NCI-H146 treated with DMSO at 0.1 percent for 48 hours (cell line): ENCODE measurements around the gene RNF133.
"Not testable (repeated sequence)": the region's sequence is repeated elsewhere in the genome, so short reads cannot be mapped to it uniquely, and the experiment has no call there.

ENCODE experiments used
- DNase-seq: peaks from one replicate; lab custom pipeline; 2025; ENCODE audit not compliant: unreplicated experiment; lab: John Stamatoyannopoulos, UW

Gene RNF133

DNA sequence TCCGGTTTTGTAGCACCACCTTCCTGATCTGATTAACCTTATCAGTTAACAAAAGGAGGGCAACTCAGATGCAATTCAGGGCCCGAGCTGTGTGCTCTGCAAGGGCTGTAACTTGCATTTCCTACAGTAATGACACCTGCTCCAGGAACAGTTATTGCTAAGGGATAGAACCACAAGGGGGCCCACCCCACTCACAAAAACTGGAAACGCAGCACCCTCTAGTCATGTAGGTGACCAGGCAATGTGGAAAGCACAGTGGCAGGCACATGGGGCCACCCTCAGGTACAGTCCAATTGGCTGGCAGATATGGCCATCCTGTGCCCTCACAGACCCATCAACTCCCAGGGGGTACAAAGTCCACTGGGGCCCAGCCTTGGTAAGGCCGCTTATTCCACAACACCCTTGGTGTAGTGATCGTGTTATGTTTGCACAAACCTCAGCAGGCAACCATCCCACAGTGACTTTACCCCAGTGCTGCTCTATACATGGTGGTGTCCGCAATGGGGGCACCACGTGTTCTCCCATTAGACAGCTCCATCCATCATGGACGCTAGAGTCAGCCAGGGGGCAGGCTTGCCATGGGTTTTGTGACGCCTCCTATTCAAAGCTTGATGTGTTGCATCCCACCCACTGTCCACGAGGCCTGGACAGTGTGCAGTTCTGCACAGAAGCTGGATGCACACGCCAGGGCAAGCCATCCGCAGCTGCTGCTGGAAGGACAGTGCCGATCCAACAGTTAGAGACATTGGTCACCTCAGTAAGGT is 9.4 kb downstream of the RNF133 start:
- DNase-seq = no peak

DNA sequence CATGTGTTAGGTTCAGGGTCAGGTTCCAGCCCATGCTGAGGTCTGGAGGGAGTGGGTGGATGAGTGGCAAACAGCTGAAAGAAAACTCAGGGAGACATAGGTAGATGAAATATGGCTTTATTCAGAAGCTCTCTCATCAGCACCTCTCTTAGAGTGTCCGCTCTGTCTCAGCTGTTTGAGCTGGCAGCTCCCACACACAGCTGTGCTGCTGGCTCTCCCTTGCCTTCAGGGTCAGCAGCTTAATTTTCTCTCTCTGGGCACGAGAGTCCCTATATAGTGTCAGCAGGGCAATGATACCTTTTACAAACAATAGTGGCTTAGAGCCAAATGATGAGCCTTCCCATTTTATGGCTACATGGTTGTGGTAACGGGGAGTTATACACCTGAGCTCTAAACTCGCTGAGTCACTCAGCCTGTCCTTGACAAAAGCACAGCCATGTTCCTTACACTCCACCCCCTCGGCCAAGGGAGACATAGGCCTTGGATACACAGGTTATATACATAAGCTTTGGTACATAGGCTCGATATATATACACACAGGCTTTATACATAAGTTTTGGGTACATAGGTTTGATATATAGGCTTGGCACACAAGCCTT is 10.4 kb downstream of the RNF133 start:
- DNase-seq = no peak

DNA sequence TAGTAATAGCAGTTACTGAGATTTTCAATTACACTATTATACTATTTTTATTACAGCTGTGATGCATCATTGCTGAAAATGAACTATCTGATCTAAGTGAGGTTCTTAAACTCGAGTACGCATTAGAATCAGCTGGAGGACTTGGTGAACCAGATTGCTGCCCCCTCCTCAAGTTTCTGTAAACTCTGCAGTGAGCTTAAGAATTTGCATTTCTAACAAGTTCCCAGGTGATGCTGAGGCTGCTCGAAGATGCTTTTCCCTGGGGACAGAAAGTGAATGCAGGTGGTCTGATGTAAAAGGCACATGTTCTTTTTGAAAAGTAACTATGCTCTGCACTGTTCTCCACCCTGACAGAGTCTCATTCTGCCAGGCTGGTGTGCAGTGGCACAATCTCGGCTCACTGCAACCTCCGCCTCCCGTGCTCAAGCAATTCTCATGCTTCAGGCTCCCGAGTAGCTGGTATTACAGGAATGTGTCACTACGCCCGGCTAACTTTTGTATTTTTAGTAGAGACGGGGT is 12.5 kb downstream of the RNF133 start:
- no peak for DNase-seq

DNA sequence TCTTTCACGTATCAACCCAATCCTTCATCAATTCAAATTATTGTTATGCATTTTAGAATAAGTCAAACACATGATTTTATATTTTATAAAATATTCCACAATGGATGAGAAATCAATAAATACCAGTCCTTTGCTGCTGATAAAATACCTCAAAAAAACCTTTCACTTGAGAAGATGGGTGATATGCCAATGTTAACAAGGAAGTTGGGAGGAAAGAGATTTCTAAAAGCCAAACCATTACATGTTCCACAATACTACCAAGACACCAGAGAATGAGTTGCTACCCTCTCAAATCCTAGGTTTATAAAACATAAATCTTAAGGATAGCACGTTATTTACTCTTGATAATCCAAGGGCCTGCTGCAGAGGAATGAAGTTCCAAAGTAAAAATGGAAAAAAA is 14.4 kb downstream of the RNF133 start:
- no peak for DNase-seq

DNA sequence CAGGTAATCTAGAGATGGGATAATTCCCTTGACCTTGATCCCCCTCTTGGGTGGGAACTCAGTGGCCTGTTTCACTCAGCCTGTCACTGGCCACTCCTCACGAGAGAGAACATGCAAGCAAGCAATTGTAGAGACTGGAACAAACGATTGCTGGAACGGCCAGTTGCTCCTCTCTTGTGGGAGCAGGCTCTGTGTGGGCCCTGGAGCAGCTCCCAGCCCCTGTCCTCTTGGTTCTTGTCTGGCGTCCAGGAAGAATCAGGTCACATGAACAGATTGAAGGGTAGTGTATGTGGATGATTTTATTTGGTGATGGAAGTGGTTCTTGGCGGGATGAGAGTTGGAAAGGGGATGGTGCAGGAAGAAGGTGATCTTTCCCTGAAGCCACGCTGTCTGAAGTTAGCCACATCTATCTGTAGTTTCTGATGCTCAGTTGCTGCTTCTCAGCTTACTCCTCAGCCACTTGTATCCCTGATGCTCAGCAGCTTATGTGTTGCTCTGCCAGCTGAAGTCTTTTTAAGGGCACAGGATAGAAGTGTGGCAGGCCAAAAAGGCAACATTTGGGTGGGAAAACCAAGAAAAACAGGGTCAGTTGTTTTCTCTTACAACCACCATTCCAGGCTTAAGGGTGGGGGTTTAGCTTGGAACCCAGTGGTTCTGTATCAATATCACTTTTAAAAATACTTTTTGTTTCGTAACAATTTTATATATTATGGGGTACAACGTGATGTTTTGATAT is 15.9 kb downstream of the RNF133 start:
- DNase-seq = no peak

DNA sequence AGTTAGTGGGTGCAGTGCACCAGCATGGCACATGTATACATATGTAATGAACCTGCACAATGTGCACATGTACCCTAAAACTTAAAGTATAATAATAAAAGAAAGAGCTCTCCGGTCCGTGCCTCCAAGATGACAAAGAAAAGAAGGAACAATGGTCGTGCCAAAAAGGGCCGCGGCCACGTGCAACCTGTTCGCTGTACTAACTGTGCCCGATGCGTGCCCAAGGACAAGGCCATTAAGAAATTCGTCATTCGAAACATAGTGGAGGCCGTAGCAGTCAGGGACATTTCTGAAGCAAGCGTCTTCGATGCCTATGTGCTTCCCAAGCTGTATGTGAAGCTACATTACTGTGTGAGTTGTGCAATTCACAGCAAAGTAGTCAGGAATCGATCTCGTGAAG is 17.7 kb downstream of the RNF133 start:
- DNase-seq = not testable (repeated sequence)

DNA sequence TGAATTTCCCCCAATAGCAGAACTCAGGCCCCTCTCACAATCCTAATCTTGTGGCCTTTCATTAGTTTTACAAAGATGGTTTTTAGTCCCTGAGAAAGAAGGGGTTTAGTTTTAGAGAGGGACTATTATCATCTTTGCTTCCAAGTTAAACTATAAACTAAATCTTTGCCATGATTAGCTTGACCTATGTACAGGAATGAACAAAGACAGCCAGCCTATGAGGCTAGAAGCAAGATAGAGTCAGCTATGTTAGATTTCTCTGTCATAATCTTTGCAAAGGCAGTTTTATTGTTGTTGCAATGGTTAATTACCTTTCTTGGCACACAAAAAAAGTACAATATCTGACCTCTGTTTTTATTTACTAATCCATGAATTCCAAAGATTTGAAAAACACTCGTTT is 19.1 kb downstream of the RNF133 start:
- no peak for DNase-seq

DNA sequence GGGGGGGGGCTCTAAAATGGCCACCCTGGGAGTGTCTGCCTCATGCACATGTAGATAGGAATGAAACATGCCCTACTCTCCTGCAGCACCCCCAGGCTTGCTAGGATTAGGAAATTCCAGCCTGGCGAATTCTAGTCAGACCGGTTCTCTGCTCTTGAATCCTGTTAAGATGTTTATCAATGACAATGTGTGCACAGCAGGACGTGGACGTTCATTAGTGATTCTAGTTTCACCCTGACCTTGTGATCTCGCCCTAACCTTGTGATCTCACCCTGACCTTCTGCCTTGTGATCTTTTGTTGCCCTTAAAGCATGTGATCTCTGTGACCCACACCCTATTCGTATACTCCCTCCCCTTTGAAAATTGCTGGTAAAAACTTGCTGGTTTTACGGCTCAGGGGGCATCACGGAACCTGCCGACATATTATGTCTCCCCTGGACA is 19.6 kb downstream of the RNF133 start:
- DNase-seq = not testable (repeated sequence)

DNA sequence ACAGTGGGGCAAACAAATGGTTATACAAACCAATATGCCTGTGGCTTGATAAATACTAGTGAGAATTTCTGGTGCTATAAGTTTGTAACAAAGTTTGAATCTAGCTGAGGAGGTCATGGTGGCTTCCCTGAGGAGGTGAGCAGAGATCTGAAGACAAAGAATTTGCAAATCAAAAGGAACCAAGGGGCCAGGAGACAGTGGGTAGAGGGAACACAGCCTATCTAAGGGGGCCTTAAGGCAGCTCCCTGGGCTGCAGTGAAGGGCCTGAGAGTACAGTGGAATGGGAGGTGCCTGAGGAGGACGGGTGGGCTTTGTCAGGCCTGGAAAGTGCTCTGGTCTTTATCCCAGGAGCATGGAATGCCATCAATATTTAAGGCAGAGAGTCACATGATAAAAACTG is 21.8 kb downstream of the RNF133 start:
- DNase-seq = no peak

DNA sequence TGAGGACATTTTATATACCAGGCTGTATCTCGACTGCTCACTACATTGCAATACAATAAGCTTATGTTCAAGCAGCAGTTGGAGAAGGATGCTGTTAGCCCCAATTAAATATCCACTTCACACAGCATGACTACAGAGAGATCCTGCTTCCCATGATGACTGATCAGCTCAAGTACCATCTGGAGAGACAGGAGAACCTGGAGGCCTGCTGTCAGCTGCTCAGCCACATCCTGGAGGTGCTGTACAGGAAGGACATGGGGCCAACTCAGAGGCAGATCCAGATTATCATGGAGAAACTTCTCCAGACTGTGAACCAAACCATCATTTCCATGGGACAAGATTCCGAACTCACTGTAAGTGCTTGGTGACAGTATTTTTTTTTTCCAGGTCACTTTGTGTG is 22.5 kb downstream of the RNF133 start:
- DNase-seq = no peak

DNA sequence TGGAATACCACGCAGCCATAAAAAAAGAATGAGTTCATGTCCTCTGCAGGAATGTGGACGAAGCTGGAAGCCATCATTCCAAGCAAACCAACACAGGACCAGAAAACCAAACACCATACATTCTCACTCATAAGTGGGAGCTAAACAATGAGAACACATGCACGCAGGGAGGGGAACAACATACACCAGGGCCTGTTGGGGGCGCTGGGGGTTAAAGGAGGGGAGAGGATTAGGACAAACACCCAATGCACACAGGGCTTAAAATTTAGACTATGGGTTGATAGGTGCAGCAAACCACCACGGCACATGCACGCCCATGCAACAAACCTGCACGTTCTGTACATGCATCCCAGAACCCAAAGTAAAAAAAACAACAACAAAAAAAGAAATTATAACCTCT is 23.3 kb downstream of the RNF133 start:
- DNase-seq = no peak

DNA sequence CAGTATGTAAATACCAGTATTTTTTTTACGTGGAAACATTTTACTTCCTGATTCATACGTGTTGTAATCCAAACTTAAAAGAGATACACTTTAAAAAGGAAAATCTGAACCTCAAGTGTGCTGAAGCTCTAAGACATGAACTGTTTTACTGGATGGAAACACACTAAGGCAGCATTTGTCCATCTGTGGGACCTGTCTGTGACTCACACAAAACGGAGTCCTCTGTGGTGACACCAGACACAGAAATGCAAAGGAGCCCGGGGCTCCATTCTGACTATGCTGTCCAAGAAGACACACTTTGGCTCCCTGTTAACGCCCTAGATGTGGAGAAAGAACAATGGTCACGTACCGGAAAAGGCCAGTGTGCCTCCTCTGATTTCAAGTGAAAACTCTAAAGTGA is 23.9 kb downstream of the RNF133 start:
- no peak for DNase-seq

DNA sequence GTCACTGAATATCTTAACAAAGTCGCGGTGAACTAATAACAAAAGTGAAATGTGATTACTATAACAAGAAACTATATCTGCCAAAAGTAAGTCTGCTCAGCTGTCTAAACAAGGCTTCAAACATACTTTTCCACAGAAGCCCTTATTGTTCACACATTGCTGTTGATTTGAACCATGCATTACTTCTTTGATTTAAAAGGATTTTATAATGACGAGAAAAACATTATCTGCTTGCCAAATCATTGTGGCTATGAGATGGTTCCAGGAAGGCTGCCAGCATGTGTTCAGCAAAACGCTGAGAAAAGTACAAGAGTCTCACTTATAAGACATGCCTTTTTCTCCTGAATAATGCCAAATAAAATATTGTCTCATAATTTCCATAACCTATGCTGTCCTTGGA is 24.4 kb downstream of the RNF133 start:
- DNase-seq = no peak

DNA sequence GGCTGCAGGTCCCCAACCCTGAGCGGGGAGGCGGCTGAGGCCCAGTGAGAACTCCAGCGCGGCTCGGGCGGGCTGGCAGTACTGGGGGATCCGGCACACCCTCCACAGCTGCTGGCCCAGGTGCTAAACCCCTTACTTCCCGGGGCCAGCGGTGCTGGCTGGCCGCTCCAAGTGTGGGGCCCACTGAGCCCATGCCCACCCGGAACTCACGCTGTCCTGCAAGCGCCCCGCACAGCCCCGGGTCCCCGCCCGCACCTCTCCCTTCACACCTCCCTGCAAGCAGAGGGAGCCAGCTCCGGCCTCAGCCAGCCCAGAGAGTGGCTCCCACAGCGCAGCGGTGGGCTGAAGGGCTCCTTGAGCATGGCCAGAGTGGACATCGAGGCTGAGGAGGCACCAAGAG is 25.0 kb downstream of the RNF133 start:
- DNase-seq = no peak

DNA sequence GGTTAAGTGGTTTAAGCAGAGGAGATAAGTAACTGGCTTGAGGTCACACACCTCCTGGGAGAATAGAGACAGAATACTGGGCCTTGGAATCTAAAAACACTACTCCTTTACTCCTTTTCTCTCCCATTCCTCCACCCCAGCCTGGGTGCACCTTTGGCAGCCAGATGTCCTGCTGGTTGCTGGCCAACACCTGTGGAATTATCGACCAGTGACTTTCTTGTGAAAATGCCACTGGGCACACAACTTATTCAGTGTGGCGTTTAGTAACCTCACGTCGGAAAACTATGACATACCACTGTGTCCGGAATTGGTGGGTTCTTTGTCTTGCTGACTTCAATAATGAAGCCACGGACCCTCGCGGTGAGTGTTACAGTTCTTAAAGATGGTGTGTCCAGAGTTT is 26.4 kb downstream of the RNF133 start:
- DNase-seq = no peak

DNA sequence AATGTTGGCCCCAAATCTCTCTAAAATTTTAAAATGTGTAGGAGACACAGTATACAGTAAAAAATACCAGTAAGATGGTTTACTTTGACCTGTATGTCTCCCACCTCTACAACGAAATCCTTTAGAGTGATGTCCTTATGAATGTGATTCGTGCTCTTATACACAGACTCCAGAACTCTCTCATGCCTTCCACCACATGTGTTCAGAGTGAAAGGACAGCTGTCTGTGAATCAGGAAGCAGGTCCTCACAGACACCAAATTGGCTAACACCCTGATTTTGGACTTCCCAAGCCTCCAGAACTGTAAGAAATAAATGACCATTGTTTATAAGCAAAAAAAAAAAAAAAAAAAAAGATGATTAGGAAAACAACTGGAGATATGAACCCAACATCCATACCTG is 35.2 kb downstream of the RNF133 start:
- DNase-seq = no peak

DNA sequence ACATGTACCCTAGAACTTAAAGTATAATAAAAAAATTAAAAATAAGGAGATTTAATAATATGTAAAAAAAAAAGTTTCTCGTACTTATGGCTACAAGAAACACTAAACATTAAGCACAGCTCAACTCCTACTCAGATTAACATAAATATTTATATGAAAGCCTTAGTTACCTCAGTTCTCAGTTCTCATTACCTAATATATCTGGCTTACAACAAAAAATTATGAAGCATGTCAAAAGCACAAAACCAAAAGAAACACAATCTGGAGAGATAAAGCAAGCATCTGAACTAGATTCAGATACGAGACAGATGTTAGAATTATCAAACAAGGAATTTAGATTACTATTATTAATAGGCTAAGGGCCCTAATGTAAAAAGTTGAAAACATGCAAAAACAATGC is 40.1 kb downstream of the RNF133 start:
- DNase-seq = no peak

DNA sequence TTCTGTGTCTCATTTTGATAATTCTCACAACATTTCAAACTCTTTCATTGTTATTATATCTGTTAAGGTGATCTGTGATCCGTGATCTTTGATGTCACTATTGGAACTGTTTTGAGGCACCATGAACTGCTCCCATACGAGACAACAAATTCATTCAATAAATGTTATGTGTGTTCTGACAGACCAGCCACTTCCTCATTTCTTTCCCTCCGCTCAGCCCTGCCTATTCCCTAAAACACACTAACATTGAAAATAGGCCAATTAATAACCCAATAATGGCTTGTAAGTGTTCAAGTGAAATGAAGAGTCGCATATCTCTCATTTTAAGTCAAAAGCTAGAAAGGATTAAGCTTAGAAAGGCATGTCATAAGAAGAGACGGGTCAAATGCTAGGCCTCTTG is 45.2 kb downstream of the RNF133 start:
- no peak for DNase-seq

DNA sequence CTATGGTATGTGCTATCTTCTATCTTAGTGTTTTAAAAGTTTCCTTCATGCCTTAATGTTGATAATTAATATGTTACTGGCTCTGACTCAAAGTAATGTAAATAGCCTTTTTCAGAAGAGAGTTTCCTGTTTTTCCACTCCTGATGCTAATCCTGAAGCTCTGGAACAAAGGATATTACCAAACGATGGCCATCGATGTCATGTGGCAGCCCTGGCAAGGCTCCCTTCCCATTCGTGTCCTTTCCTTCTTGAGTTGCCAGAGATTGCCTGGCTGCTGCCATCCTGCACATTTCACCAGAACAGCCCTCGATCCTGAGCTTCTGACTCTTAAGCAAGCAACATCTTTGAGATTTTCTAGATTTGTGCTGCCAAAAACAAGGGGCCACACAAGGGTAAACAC is 46.0 kb downstream of the RNF133 start:
- no peak for DNase-seq

DNA sequence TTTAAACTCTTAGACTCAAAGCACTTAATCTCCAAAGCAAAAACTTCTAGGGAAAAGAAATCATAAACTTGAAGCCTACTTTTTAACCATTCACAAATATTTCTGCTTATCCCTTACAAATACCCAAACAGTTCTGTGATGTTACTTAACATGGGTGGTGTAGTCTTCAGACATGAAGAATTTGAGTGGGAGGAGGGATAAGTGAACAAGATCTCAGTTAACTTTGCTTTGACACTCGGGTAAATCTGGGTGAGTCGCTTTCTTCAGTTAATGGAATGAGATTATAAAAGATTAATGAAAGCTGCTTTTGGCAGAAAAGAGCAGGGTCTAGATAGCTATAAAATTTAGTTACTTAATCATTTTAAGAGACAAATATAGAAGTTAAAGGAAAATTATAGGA is 47.5 kb downstream of the RNF133 start:
- no peak for DNase-seq
